Keratinocyte (primary cell): Measurements from ENCODE around the gene SMIM26.
A peak's percentile ranks its signal among the peaks of the same experiment; 100 is the strongest.

ENCODE experiments used
- CTCF ChIP-seq, 3 experiments: IDR thresholded peaks in 1 of 3; conservative IDR thresholded peaks in 1 of 3; optimal IDR thresholded peaks in 1 of 3; 2 replicates in 2 of 3; 3 replicates in 1 of 3; pipeline versions ENCODE3 to v1.5.1; 2011; ENCODE audit warnings: low read length in 3 of 3, mild to moderate bottlenecking in 3 of 3, moderate library complexity in 2 of 3, control low read depth in 1 of 3, inconsistent platforms in 1 of 3; ENCODE audit not compliant: insufficient read depth in 2 of 3; ENCODE audit errors: extremely low read depth in 1 of 3
- EZH2 ChIP-seq: IDR thresholded peaks from one replicate; pipeline ENCODE4 v1.6.1; 2012; ENCODE audit warnings: inconsistent platforms, mild to moderate bottlenecking, low read length, moderate library complexity

- TF ChIP-seq CTCF (optimal IDR thresholded peaks at IDR 0.05 in 1 of 3, IDR thresholded peaks at IDR 0.05 in 1 of 3, conservative IDR thresholded peaks at IDR 0.05 in 1 of 3; ENCODE audit: extremely low read depth in 1 of 3, insufficient read depth in 2 of 3, low read length in 3 of 3) (peak in 1 of 3 experiments; percentile 7), EZH2 (no peak)
These were observed 21.3 kb downstream of the SMIM26 start for GRCh38 chr20:18588574-18588933.
